Stimulated activated CD8-positive, alpha-beta memory T cell treated with anti-CD3 and anti-CD28 coated beads, Interleukin-2, amount 100 ng/mL, for 48 hours (primary cell): Measurements from ENCODE around the gene SETBP1.

Source experiments
- DNase-seq, 2 donors: peaks; one replicate each; pipeline ENCODE4 v3.0.0-alpha.2; 2020; ENCODE audit warnings: low read depth in 2 of 2

Gene SETBP1

GRCh38 chr18:45066886-45067285, 386.2 kb downstream of the SETBP1 start:
- DNase-seq, result no peak

- DNase-seq, result no peak
Measured at GRCh38 chr18:45068400-45069094, 387.9 kb downstream of the SETBP1 start.

- no peak for DNase-seq
Measured at GRCh38 chr18:45069546-45069945, 388.9 kb downstream of the SETBP1 start.

DNA sequence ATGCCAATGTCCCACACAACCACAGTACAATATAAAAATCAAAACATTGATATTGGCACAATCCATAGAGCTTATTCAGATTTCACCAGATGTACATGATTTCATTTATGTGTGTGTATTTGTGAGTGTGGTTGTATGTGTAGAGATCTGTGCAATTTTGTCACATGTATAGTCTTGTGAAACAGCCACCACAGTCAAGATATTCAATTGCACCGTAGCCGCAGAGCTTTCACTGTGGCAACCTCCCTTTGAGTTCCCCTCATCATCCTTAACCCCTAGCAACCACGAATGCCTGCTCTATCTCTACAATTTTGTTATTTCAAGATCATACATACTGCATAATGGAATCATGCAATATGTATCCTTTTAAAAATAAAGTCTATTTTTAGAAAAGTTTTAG, 391.3 kb downstream of the SETBP1 start:
- no peak for DNase-seq

GRCh38 chr18:45073556-45073955, 392.9 kb downstream of the SETBP1 start:
- no peak for DNase-seq

- DNase-seq, result no peak
Measured at GRCh38 chr18:45081566-45082181, 401.0 kb downstream of the SETBP1 start.

- DNase-seq, result no peak
Measured at GRCh38 chr18:45083226-45083855, 402.7 kb downstream of the SETBP1 start.

DNA sequence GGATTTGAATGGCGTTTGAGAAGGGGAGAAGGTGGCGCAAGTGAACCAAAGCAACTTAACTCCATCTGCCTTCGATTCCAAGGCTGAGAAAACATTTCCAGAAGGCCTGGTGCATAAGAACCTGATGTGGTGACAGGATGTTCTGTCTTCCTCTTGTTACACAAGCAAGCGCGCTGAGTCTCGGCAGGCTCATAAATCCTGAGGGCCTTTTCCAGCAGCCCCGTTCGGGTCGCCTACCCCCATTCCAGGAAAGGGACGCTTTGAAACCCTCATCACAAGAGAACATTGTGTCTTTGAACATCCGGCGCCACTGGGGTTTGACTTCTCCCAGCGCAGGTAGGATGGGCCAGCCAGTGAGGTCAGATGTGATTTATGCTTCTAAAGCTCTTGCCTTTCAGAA, 403.5 kb downstream of the SETBP1 start:
- no peak for DNase-seq

- no peak for DNase-seq
Measured at GRCh38 chr18:45085916-45086624, 405.4 kb downstream of the SETBP1 start.

DNA sequence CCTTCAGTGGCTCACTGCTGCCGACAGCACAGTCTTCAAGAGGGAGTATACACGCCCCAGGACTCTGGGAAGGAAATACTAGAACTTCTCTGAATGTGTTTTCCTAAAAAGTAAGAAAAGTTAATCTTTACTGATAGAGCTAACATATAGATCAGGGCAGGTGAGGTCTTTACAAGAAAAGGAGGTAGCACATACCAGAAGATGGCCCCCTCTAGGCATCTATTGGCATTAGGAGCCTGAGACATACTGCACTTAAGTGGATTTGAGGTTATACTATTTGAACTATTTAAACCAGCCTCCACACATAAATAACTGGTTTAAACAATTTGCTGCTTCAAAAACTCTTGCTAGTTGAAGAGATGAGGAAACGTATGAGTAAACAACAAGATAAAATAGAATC, 406.1 kb downstream of the SETBP1 start:
- no peak for DNase-seq

DNA sequence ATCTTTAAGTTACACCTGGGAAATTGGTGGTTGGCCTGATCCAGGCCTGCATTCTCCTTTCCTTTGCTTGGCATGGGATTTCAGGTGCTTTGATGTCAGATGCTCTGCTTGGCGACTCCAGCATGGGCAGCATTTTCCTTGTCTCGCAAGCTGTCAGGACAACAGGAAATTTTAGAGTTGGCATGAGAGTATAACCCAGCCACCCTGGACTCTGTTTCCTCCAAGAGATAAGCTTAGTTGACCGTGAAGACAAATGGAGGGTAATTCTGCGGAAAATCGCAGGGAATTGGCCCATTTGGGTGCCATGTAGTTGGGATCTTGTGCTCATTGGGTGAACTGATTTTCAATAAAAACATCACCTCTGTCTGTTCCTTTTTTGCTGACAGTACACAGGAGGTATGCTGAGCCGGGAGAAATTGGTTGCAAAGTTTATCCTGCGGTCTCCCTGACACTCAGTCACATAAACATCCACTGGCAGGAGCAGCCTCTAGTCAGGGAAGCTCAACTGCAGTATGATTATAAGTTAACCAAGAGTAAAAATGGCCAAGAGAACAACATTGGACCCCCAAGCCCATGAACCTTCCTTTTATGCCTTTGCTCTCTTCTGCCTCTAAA, 409.9 kb downstream of the SETBP1 start:
- no peak for DNase-seq

DNA sequence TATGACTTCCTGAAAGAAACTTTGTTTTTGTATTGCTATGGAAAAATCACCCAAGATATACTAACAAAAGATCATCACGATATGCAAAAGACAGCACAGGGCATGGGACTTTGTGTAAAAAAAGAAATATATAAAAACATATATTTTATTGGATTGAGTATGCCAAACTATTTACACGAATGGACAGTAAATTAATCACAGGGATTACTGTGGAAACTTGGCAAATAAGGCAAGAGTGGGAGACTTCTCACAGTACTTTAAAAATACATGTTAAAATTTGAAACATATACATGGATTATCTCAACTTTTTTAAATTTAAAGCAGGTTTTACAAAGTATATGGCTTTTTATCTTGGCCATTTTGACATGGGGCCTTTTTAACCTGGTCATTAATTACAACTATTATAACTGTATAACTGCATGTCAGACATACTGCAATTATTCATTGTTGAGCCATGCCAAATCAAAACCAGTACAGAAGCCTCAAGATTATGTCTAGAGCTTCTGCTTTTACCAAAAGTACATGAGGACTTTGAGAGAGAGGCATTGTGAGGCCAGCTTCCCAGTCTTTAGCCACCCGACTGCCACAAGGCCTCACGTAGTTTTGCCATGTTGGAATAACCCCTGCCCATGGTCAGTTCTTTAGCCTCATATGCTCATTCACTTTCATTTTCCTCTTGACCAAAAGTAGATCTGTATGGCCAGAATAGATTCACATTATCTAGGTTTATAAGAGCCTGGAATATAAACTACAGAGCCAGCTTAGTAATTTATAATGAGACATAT, 419.8 kb downstream of the SETBP1 start:
- DNase-seq, result no peak

DNA sequence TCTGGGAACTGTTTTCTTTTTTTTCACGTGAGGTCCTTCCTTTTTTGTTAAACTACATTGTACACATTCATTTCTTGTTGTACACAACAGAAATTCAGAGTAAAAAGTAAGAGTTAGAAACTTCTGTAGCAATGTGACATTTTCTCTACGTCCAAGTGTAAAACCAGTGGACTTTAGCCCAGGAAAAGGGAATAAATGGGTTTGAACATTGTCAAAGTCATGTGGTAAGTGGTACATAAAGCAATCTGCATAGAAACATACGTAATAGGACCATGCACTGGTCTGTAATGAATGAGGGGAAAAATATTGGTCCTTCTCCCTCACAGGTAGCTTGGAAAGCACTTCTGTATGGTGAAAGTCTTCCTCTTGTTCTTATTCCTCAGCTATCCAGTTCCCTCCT, 421.4 kb downstream of the SETBP1 start:
- no peak for DNase-seq

DNA sequence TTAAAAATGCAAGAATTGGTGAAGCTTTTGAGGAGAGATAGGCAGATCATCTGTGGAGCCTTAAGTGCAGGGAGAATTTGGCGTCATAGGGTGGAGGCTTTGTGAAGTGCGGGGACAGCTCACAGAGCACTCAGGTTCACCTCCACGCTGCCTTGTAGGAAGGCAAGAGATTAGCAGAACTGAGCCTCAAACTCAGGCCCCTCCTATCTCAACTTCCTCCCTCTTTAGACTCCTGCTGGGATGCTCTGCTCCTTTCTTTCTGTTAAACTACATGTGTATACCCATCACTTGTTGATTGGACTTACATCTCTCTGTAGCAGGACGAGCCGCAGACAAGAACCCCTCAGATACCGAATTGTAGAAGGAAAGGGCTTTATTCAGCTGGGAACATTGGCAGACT, 422.2 kb downstream of the SETBP1 start:
- no peak for DNase-seq

GRCh38 chr18:45103319-45104048, 422.8 kb downstream of the SETBP1 start:
- DNase-seq, result no peak

DNA sequence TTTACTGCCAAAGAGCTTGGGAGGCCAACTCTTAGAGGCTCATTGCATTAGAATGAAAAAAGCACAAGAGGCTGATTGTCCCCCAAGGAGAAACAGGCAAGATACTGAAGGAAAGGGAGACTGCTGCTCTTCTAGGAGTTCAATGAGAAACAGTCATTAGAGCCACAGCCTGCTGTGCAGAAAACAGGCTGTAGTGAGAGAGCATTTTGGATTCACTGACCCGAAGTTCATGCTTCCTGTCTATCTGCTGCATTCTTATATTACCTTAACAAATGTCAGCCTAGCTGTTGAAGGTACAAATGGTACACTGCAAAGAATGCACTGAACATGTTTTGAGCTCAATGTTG, 423.3 kb downstream of the SETBP1 start:
- DNase-seq, result no peak

DNA sequence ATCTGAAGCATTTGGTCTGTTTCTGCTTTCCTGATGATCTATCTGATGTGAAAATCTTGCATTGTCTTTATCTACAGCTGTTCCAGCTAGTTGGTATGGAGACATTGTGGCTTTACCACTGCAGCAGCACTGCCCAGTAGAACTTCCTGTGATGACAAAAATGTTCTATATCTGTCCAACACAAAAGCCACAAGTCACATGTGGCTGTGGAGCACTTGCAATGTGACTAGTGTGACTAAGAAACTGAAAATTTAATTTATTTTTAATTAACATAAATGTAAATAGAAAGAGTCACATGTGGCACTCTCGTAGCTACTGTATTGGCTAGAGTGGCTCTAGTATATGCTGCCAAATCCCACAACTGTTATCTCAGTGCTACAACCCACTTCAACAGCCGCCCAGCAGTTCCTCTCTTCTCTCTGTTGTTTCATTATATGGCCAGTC, 425.7 kb downstream of the SETBP1 start:
- no peak for DNase-seq

DNA sequence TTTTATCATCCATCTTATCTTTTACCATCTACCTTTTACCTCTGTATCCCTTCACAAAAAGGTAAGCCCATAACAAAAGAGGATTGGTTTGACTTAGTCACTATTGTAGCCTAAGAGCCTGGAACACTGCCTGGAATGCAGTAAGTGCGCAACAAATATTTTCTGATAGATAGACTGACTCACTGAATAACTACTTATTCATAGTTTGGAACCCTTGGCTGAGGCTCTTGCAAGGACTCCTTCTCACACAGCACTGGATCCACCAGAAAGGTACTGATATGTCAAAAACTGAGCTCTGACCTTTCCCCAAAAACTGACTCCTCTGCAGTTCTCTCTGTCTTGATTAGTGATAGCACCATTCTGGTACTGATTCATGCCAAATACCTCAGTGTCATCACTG, 426.7 kb downstream of the SETBP1 start:
- DNase-seq, result no peak

DNA sequence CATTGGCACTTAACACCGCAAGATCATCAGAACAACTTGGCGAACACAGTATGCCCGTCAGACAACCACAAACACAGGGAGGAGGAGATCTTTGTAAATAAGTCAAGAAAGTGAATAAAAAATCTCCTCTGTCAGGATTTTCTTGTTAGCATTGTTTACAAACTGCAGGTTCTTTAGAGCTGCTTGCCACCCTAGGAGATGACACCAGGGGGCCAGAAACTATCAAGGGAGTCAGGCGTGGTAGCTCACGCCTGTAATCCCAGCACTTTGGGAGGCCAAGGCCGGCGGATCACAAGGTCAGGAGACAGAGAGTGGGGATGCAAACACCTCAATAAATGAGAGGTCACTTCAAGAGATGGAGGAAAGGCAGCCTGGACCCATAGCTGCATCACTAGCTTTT, 428.1 kb downstream of the SETBP1 start:
- DNase-seq, result no peak

DNA sequence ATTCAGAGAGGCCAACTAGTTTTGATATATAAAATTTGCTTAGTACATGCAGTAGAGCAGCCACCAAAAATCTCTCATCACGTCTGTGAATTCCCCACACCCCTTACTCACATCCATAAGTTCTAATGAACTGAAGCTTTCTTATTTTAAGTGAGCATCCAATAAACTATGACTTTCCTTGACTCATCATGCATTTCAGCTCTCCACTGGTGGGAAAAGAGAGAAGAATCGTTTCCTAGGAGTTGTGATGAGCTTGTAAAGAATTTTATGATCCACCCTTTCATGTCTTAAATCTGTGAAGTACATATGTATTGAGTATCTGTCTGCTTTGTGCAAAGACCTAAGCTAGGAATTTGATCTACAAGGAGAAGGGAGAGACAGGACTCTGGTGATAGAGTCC, 428.6 kb downstream of the SETBP1 start:
- no peak for DNase-seq

DNA sequence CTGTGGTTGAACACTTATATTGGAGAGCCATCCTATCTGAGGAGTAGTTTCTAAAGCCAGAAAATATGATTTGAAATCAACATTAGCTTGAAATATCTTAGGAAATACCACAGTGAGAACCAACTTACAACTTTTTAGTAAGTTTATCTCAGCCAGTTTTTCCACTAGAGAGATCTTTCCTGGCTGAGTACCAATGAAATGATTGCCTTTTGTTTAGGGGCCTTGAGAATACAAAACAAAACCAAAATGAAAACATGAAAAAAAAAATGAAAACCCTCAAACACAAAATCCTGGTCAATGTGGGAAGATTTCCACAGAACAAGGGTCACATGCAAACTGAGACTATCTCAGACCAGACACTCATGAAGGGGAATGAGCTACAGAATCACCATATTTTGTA, 429.0 kb downstream of the SETBP1 start:
- no peak for DNase-seq
